Activated T-helper 17 cell treated with anti-CD3 and anti-CD28 coated beads, Interleukin-2, amount 50 U/mL, for 72 hours (primary cell): ENCODE measurements around the gene MAP3K4. TPM values are rescaled to one million over a fixed set of nuclear protein-coding genes. Genes with fewer than 3 reads are reported as not detected.
"Not testable (repeated sequence)": the region's sequence is repeated elsewhere in the genome, so short reads cannot be mapped to it uniquely, and the experiment has no call there.

Source experiments
- ATAC-seq: fragments of 150-1000 bp; cut with Tn5 transposase; replicated peaks from 2 replicates; pipeline ENCODE4 v1.10.0; 2021; ENCODE audit warnings: mild to moderate bottlenecking, moderate library complexity
- H3K27ac Mint-ChIP-seq: one replicate; pipeline ENCODE4 v1.8.0; 2022; ENCODE audit warnings: mixed read lengths
- H3K27me3 Mint-ChIP-seq: one replicate; pipeline ENCODE4 v1.8.0; 2022; ENCODE audit warnings: mixed read lengths
- H3K36me3 Mint-ChIP-seq: one replicate; pipeline ENCODE4 v1.8.0; 2022; ENCODE audit warnings: low read depth, mild to moderate bottlenecking, mixed read lengths
- H3K4me1 Mint-ChIP-seq: one replicate; pipeline ENCODE4 v1.8.0; 2022; ENCODE audit warnings: mixed read lengths
- H3K4me3 Mint-ChIP-seq: one replicate; pipeline ENCODE4 v1.8.0; 2022; ENCODE audit warnings: mild to moderate bottlenecking, mixed read lengths
- H3K9me3 Mint-ChIP-seq: one replicate; pipeline ENCODE4 v1.8.0; 2022; ENCODE audit warnings: mixed read lengths
- total RNA-seq, 2 donors: library from RNA; stranded (reverse); gene quantifications; one replicate each; pipeline ENCODE4 v1.2.3, GENCODE V29; 2022

MAP3K4 gene
- total RNA-seq, 2 donors from 2014 or later, result 76.1 to 97.9 TPM

- no peaks in the 10 kb centered on the region for H3K27me3 Mint-ChIP-seq
- no peaks in the 10 kb centered on the region for H3K9me3 Mint-ChIP-seq
- H3K27ac Mint-ChIP-seq, result no peak overlapping the region
- H3K36me3 Mint-ChIP-seq, result no peaks in the 10 kb centered on the region
- no peak for ATAC-seq
- no peak overlapping the region for H3K4me3 Mint-ChIP-seq
- no peaks in the 10 kb centered on the region for H3K4me1 Mint-ChIP-seq
Measured at GRCh38 chr6:160963651-160964050, 27.9 kb upstream of the MAP3K4 start.

DNA sequence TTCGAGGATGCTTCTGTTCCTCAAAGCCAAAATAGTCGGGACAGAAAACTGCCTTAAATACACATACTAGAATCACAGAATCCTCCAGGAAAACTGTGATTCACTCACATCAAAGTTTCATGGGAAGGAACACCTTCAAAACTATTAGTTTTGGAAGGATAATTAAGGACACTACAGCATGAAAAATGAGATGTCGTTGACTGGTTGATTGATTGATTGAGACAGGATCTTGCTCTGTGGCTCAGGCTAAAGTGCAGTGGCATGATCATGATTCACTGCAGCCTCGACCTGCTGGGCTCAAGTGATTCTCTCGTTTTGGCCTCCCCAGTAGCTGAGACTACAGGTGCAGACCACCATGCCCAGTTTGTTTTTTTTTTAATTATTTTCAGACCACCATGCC is 25.7 kb upstream of the MAP3K4 start:
- Mint-ChIP-seq H3K27ac (no peak overlapping the region), H3K36me3 (no peaks in the 10 kb centered on the region), H3K4me3 (no peak overlapping the region), H3K27me3 (no peaks in the 10 kb centered on the region), H3K4me1 (no peaks in the 10 kb centered on the region), H3K9me3 (no peaks in the 10 kb centered on the region)
- ATAC-seq, result no peak

GRCh38 chr6:160966493-160967229 is 24.9 kb upstream of the MAP3K4 start:
- Mint-ChIP-seq H3K4me3 (no peak overlapping the region), H3K4me1 (no peaks in the 10 kb centered on the region), H3K27me3 (no peaks in the 10 kb centered on the region), H3K9me3 (no peaks in the 10 kb centered on the region), H3K36me3 (no peaks in the 10 kb centered on the region), H3K27ac (no peak overlapping the region)
- ATAC-seq, result no peak

- Mint-ChIP-seq H3K27me3 (no peaks in the 10 kb centered on the region), H3K4me3 (no peak overlapping the region), H3K4me1 (no peaks in the 10 kb centered on the region), H3K9me3 (no peaks in the 10 kb centered on the region), H3K27ac (no peak overlapping the region), H3K36me3 (no peaks in the 10 kb centered on the region)
- no peak for ATAC-seq
Measured at GRCh38 chr6:160967351-160967750, 24.2 kb upstream of the MAP3K4 start.

DNA sequence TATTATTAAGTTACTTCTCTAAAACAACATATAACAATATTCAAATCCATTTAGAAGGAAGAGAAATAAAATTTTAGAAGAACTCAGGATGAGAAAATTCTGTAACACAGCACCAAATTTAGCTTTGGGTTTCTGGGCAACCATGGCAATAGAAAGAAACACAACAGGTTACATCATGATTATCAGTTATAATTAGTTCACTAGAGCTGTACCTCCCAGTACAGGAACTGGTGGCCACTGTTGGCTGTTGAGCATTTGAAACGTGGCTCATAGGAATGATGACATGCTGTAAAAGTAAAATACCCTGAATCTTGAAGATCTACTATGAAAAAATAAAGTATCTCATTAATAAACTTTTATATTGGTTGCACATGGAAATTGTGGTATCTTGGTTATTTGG is 23.7 kb upstream of the MAP3K4 start:
- Mint-ChIP-seq H3K27me3 (no peaks in the 10 kb centered on the region), H3K4me3 (no peak overlapping the region), H3K36me3 (no peaks in the 10 kb centered on the region), H3K9me3 (no peaks in the 10 kb centered on the region), H3K27ac (no peak overlapping the region), H3K4me1 (no peaks in the 10 kb centered on the region)
- ATAC-seq, result no peak

- no peak for ATAC-seq
- no peak overlapping the region for H3K4me3 Mint-ChIP-seq
- no peaks in the 10 kb centered on the region for H3K9me3 Mint-ChIP-seq
- H3K27ac Mint-ChIP-seq, result no peak overlapping the region
- no peaks in the 10 kb centered on the region for H3K27me3 Mint-ChIP-seq
- H3K4me1 Mint-ChIP-seq, result no peaks in the 10 kb centered on the region
- no peaks in the 10 kb centered on the region for H3K36me3 Mint-ChIP-seq
Measured at GRCh38 chr6:160971171-160971570, 20.4 kb upstream of the MAP3K4 start.

DNA sequence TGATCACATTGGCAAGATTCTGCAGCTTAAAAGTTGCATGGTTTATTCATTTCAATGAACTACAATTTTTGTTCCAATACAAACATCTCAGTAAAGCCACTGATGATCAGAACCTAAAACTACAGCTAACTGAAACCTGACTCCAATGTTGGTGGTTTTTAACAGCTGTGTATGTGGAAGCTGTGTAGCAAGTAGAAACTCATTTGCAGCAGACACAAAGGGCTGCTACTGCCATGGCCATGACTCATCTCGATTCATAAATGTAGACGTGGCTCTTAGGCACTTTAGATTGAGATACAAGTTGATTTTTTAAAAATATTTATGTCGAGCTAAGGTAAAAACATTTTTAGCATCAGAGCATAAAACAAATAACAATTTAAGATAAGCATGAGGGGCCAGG is 19.5 kb upstream of the MAP3K4 start:
- peak; percentile 45 for ATAC-seq

DNA sequence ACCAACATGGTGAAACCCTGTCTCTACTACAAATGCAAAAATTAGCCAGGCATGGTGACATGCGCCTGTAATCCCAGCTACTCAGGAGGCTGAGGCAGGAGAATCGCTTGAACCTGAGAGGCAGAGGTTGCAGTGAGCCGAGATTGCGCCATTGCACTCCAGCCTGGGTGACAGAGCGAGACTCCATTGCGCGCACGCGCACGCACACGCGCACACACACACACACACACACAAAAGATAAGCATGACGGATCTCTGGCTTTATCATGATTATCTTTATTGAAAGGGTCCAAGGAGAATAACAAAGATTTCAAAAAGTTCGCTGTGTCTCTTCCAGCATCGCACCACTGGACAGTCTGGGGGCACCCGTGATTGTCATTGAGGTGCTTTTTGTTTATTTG is 19.0 kb upstream of the MAP3K4 start:
- not testable (repeated sequence) for H3K4me1 Mint-ChIP-seq, ATAC-seq, H3K27me3 Mint-ChIP-seq, H3K4me3 Mint-ChIP-seq, H3K27ac Mint-ChIP-seq, H3K9me3 Mint-ChIP-seq, H3K36me3 Mint-ChIP-seq

More for the DNA sequence above, 19.5 kb upstream of the MAP3K4 start:
- no peaks in the 10 kb centered on the region for H3K36me3 Mint-ChIP-seq
- H3K27me3 Mint-ChIP-seq, result no peaks in the 10 kb centered on the region
- H3K4me1 Mint-ChIP-seq, result no peaks in the 10 kb centered on the region
- no peaks in the 10 kb centered on the region for H3K9me3 Mint-ChIP-seq
- no peak overlapping the region for H3K27ac Mint-ChIP-seq
- no peak overlapping the region for H3K4me3 Mint-ChIP-seq

DNA sequence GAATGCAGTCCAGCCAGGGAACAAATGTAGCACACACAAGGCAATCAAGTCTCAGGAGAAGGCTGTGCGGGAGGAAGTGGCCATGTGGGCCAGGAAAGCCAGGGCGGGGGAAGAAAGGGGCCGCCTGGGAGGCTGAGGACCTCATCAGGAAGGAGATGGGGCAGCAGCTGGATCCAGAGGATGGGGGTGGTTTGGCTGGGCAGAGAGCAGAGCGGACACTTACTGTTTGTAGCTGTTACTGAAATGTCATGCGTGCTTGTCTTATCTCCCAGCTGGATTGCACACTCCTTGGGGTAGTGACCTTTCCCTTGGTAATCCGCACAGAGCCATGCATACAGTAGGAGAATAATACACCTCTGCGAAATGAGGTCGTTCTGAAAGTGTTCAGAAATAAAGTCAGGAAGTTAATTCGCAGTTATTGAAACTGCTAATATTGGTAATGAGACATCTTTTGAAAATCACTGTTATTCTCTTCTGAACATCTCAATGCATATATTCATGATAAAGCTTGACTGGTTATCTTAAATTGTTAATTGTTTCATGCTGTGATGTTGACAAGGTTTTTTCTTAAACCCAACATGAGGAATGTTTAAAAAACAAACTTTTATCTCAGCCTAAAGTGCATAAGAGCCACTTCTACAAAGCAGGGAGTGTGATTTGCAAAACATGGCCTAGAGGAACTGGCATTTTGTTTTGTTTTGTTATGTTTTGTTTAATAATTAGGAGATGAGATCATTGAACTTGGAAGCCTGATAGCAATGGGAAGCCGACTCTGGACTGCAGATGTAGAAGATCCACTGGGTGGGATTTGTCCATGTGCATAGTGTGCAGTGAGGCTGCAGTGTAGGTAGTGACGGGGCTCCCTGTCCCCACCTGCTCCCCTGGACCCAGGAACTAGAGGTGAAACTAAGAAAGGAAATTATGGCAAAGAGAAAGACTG is 18.0 kb upstream of the MAP3K4 start:
- Mint-ChIP-seq H3K27me3 (no peaks in the 10 kb centered on the region), H3K4me3 (no peak overlapping the region), H3K4me1 (no peaks in the 10 kb centered on the region), H3K36me3 (no peaks in the 10 kb centered on the region), H3K27ac (no peak overlapping the region), H3K9me3 (no peaks in the 10 kb centered on the region)
- no peak for ATAC-seq

GRCh38 chr6:160974304-160974771 is 17.2 kb upstream of the MAP3K4 start:
- no peaks in the 10 kb centered on the region for H3K36me3 Mint-ChIP-seq
- H3K27ac Mint-ChIP-seq, result no peak overlapping the region
- no peak for ATAC-seq
- no peaks in the 10 kb centered on the region for H3K9me3 Mint-ChIP-seq
- H3K27me3 Mint-ChIP-seq, result no peaks in the 10 kb centered on the region
- H3K4me1 Mint-ChIP-seq, result no peaks in the 10 kb centered on the region
- no peak overlapping the region for H3K4me3 Mint-ChIP-seq

- no peak overlapping the region for H3K27ac Mint-ChIP-seq
- ATAC-seq, result no peak
- H3K4me3 Mint-ChIP-seq, result no peak overlapping the region
- no peaks in the 10 kb centered on the region for H3K36me3 Mint-ChIP-seq
- H3K9me3 Mint-ChIP-seq, result no peaks in the 10 kb centered on the region
- no peaks in the 10 kb centered on the region for H3K4me1 Mint-ChIP-seq
- no peaks in the 10 kb centered on the region for H3K27me3 Mint-ChIP-seq
Measured at GRCh38 chr6:160975162-160975561, 16.4 kb upstream of the MAP3K4 start.

DNA sequence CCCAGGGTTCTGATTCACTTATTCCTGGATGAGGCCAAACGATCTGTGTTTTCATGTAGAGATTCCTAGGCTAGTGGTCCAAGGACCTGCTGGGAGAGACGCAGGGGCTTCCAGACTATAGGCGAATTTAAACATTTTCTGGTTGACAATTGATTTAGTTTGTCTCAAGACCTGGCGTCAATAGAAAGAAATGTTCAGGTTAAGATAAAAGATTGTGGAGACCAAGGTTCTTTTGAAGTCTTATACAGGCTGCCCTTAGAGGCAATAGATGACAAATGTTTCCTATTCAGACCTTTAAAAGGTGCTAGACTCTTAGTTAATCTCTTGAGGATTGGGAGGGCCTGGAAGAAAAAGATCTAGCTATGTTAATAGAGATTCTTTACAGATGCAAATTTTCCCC is 15.6 kb upstream of the MAP3K4 start:
- not testable (repeated sequence) for ATAC-seq, H3K4me3 Mint-ChIP-seq, H3K4me1 Mint-ChIP-seq, H3K27ac Mint-ChIP-seq, H3K36me3 Mint-ChIP-seq, H3K9me3 Mint-ChIP-seq, H3K27me3 Mint-ChIP-seq

DNA sequence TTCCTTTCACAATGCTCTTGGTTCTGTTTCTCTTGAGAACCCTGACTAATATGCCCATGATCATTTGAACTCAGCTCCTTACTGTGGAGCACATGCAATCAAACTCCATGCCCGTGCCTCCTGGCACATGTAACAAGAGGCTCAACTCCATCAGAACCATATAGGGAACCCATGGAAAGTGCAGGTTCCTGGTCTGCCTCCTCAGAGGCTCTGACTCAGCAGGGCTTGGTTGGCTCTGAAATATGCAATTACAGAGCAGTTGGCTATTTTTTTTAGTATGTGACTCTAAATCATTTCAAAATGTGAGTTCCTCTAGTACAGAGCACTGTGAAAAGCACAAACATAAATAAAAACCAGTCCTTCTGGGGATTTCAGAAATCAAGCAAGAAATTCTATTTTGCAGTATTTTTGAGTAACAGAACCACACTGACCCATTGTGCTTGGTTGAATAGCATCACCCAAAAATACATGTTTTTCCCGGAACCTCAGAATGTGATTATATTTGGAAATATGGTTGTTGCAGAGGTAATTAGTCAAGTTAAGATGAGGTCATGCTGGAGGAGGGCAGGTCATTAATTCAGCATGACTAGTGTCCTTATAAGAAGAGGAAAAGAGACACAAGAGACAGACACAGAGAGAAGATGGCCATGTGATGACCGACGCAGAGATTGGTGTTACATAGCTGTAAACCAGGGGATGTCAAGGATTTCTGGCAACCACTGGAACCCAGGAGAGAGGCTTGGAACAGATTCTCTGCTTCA is 13.2 kb upstream of the MAP3K4 start:
- no peaks in the 10 kb centered on the region for H3K27me3 Mint-ChIP-seq
- peaks cover 3% of the 10 kb centered on the region for H3K9me3 Mint-ChIP-seq
- ATAC-seq, result no peak
- no peak overlapping the region for H3K4me3 Mint-ChIP-seq
- no peaks in the 10 kb centered on the region for H3K36me3 Mint-ChIP-seq
- H3K27ac Mint-ChIP-seq, result no peak overlapping the region
- no peaks in the 10 kb centered on the region for H3K4me1 Mint-ChIP-seq

- Mint-ChIP-seq H3K4me1 (no peaks in the 10 kb centered on the region), H3K36me3 (no peaks in the 10 kb centered on the region), H3K27ac (no peak overlapping the region), H3K4me3 (no peak overlapping the region), H3K9me3 (peaks cover 6% of the 10 kb centered on the region), H3K27me3 (no peaks in the 10 kb centered on the region)
- no peak for ATAC-seq
Measured at GRCh38 chr6:160979061-160979708, 12.4 kb upstream of the MAP3K4 start.
